Subcutaneous adipose tissue (tissue), 4 donors: ENCODE results near the gene SZT2. TPM values are rescaled to one million over a fixed set of nuclear protein-coding genes. Genes with fewer than 3 reads are reported as not detected.

ENCODE experiments used
- CTCF ChIP-seq: fragments of 450-650 bp; IDR thresholded peaks from one replicate; pipeline ENCODE4 v1.5.1; 2016; ENCODE audit warnings: low read depth, mild to moderate bottlenecking, control low read depth, antibody characterized with exemption, moderate library complexity
- total RNA-seq, 4 donors: library from RNA; depleted of rRNA; stranded (reverse); fragments of >200 nt; gene quantifications; one replicate each; pipeline ENCODE4 v1.1.0, GENCODE V29; 2016

The SZT2 gene
- 10 to 100 TPM; 27.1 to 62.7 (median 31.3) TPM for total RNA-seq

GRCh38 chr1:43389326-43390313 lies at the start of gene SZT2, which contains the start of gene MED8:
Gene SZT2, plus strand, starts transcription at chr1:43389899. Its CDS starts 70 bp downstream, at chr1:43389969.
Gene MED8, minus strand, starts transcription at chr1:43389800. Its CDS starts 36 bp downstream, at chr1:43389764.
- TF ChIP-seq CTCF, result no peak

GRCh38 chr1:43340559-43340958 lies 49.1 kb upstream of the SZT2 start:
- TF ChIP-seq CTCF, result no peak

GRCh38 chr1:43344267-43344850 lies 45.3 kb upstream of the SZT2 start:
- no peak for TF ChIP-seq CTCF

GRCh38 chr1:43345120-43345519 lies 44.6 kb upstream of the SZT2 start:
- TF ChIP-seq CTCF, result no peak

- no peak for TF ChIP-seq CTCF
Observed at GRCh38 chr1:43346636-43347035, 43.1 kb upstream of the SZT2 start.

- TF ChIP-seq CTCF, result no peak
Observed at GRCh38 chr1:43348343-43348808, 41.3 kb upstream of the SZT2 start.
